Measurements from ENCODE around the gene MSX1.

The MSX1 gene

GRCh38 chr4:4849524-4850193 lies 9.8 kb upstream of the MSX1 start:
- H3K4me3 ChIP-seq (ENCODE audit: low read depth, low read length) = no peak overlapping the region
- no peak for TF ChIP-seq CTCF (IDR thresholded peaks at IDR 0.05; ENCODE audit: low read depth, low read length)

GRCh38 chr4:4851081-4851480 lies 8.4 kb upstream of the MSX1 start:
- TF ChIP-seq CTCF (IDR thresholded peaks at IDR 0.05; ENCODE audit: low read depth, low read length) = no peak
- no peak overlapping the region for H3K4me3 ChIP-seq (ENCODE audit: low read depth, low read length)

- no peak overlapping the region for H3K4me3 ChIP-seq (ENCODE audit: low read depth, low read length)
These were observed 7.6 kb upstream of the MSX1 start for GRCh38 chr4:4851906-4852305.

GRCh38 chr4:4852591-4853362 lies 6.7 kb upstream of the MSX1 start:
- H3K4me3 ChIP-seq (ENCODE audit: low read depth, low read length) = peak overlapping the region; percentile 43
- peak; percentile 15; the same call in 1 of the 2 replicates for TF ChIP-seq CTCF (IDR thresholded peaks at IDR 0.05; ENCODE audit: low read depth, low read length)

More at GRCh38 chr4:4851906-4852305, 7.6 kb upstream of the MSX1 start:
- no peak for TF ChIP-seq CTCF (IDR thresholded peaks at IDR 0.05; ENCODE audit: low read depth, low read length)

GRCh38 chr4:4853371-4853823 lies 6.1 kb upstream of the MSX1 start:
- H3K4me3 ChIP-seq (ENCODE audit: low read depth, low read length) = peak overlapping the region; percentile 43
- TF ChIP-seq CTCF (IDR thresholded peaks at IDR 0.05; ENCODE audit: low read depth, low read length) = no peak

GRCh38 chr4:4853921-4854648 lies 5.4 kb upstream of the MSX1 start:
- H3K4me3 ChIP-seq (ENCODE audit: low read depth, low read length) = no peak overlapping the region
- no peak for TF ChIP-seq CTCF (IDR thresholded peaks at IDR 0.05; ENCODE audit: low read depth, low read length)

All from WI38 (cell line).